Neural progenitor cell (in vitro differentiated cells): ENCODE results near the gene TRIM23. TPM values are rescaled to one million over a fixed set of nuclear protein-coding genes. Genes with fewer than 3 reads are reported as not detected.

ENCODE experiments used
- DNase-seq: peaks from one replicate; pipeline ENCODE4 v3.0.0-alpha.2; 2016; ENCODE audit warnings: low spot score
- H2AFZ ChIP-seq: fragments of 200-600 bp; sonication (generic); replicated peaks from 2 replicates; pipeline ENCODE4 v1.6.1; 2016; ENCODE audit warnings: antibody characterized with exemption
- H3F3A ChIP-seq: fragments of 200-600 bp; sonication (generic); 2 replicates; pipeline ENCODE4 v1.6.1; 2016; ENCODE audit warnings: antibody characterized with exemption, low read depth
- H3K27ac ChIP-seq: fragments of 200-600 bp; sonication (generic); 2 replicates; pipeline ENCODE4 v1.5.1; 2016; ENCODE audit warnings: mild to moderate bottlenecking
- H3K27me3 ChIP-seq: fragments of 200-600 bp; sonication (generic); 2 replicates; pipeline ENCODE4 v1.6.1; 2016; ENCODE audit warnings: mild to moderate bottlenecking, moderate library complexity
- H3K36me3 ChIP-seq: fragments of 200-600 bp; sonication (generic); 2 replicates; pipeline ENCODE4 v1.5.1; 2016
- H3K4me1 ChIP-seq: fragments of 200-600 bp; sonication (generic); 2 replicates; pipeline ENCODE4 v1.6.1; 2016; ENCODE audit warnings: mixed run types
- H3K4me2 ChIP-seq: fragments of 200-600 bp; sonication (generic); 2 replicates; pipeline ENCODE4 v1.6.1; 2016
- H3K4me3 ChIP-seq: fragments of 200-600 bp; sonication (generic); 2 replicates; pipeline ENCODE4 v1.5.1; 2016
- H3K79me2 ChIP-seq: fragments of 200-600 bp; sonication (generic); 2 replicates; pipeline ENCODE4 v1.6.1; 2016; ENCODE audit warnings: low read depth
- H3K9ac ChIP-seq: fragments of 200-600 bp; sonication (generic); 2 replicates; pipeline ENCODE4 v1.6.1; 2016
- H3K9me3 ChIP-seq: fragments of 200-600 bp; sonication (generic); 2 replicates; pipeline ENCODE4 v1.5.1; 2016; ENCODE audit warnings: low read depth
- H4K20me1 ChIP-seq: fragments of 200-600 bp; sonication (generic); 2 replicates; pipeline ENCODE4 v1.6.1; 2016; ENCODE audit warnings: low read depth
- H3K27ac Mint-ChIP-seq: 3 replicates; pipeline ENCODE4 v1.8.0; 2021; ENCODE audit warnings: mixed read lengths
- H3K27me3 Mint-ChIP-seq: 2 replicates; pipeline ENCODE4 v1.8.0; 2022; ENCODE audit warnings: low read depth, mild to moderate bottlenecking, inconsistent platforms, moderate library complexity, mixed read lengths; ENCODE audit not compliant: insufficient read depth
- H3K36me3 Mint-ChIP-seq: 3 replicates; pipeline ENCODE4 v1.8.0; 2021; ENCODE audit warnings: mixed read lengths
- H3K4me1 Mint-ChIP-seq: 3 replicates; pipeline ENCODE4 v1.8.0; 2021; ENCODE audit warnings: mixed read lengths
- H3K4me3 Mint-ChIP-seq: 3 replicates; pipeline ENCODE4 v1.8.0; 2021; ENCODE audit warnings: mild to moderate bottlenecking, moderate library complexity, mixed read lengths
- H3K9me3 Mint-ChIP-seq: 3 replicates; pipeline ENCODE4 v1.8.0; 2020; ENCODE audit warnings: mixed read lengths
- CTCF ChIP-seq: fragments of 200-600 bp; sonication (generic); IDR thresholded peaks from 2 replicates; pipeline ENCODE4 v1.5.1; 2017; ENCODE audit warnings: antibody characterized with exemption, mild to moderate bottlenecking
- EZH2 ChIP-seq: fragments of 200-600 bp; sonication (generic); IDR thresholded peaks from 2 replicates; pipeline ENCODE4 v1.6.1; 2017; ENCODE audit warnings: antibody characterized with exemption, mild to moderate bottlenecking, moderate library complexity
- EZH2phosphoT487 ChIP-seq: fragments of 200-600 bp; sonication (generic); IDR thresholded peaks from 2 replicates; pipeline ENCODE4 v1.6.1; 2017; ENCODE audit warnings: antibody characterized with exemption
- total RNA-seq: library from RNA; depleted of rRNA; stranded (reverse); fragments of >200 nt; gene quantifications from 2 replicates; pipeline ENCODE4 v1.2.3, GENCODE V29; 2015; ENCODE audit warnings: low replicate concordance

TRIM23 gene
- total RNA-seq, 1 donor from 2014 or later: 16.6 TPM

- Mint-ChIP-seq H3K4me1 (no peaks in the 10 kb centered on the region), H3K36me3 (peaks cover 4% of the 10 kb centered on the region), H3K4me3 (no peak overlapping the region), H3K9me3 (no peaks in the 10 kb centered on the region), H3K27me3 (no peaks in the 10 kb centered on the region), H3K27ac (no peak overlapping the region)
- Histone ChIP-seq H3K79me2 (no peaks in the 10 kb centered on the region), H3K4me3 (no peak overlapping the region), H3K9me3 (no peaks in the 10 kb centered on the region), H3F3A (peaks cover 8% of the 10 kb centered on the region), H3K4me2 (no peak overlapping the region), H3K4me1 (no peaks in the 10 kb centered on the region), H3K36me3 (no peaks in the 10 kb centered on the region), H3K9ac (no peak overlapping the region), H3K27me3 (no peaks in the 10 kb centered on the region), H2AFZ (no peak overlapping the region), H3K27ac (no peak overlapping the region), H4K20me1 (no peaks in the 10 kb centered on the region)
- DNase-seq: peak; percentile 49
- TF ChIP-seq EZH2phosphoT487 (no peak), CTCF (peak; percentile 54)
These were observed 39.8 kb upstream of the TRIM23 start for GRCh38 chr5:65663804-65664521.

- H3K36me3 Mint-ChIP-seq: peaks cover 2% of the 10 kb centered on the region
- Histone ChIP-seq H3K36me3 (peaks cover 6% of the 10 kb centered on the region), H3K27me3 (no peaks in the 10 kb centered on the region), H4K20me1 (no peaks in the 10 kb centered on the region), H3K79me2 (no peaks in the 10 kb centered on the region), H3K9ac (no peak overlapping the region), H3K4me3 (no peak overlapping the region), H2AFZ (no peak overlapping the region), H3K9me3 (no peaks in the 10 kb centered on the region), H3K4me2 (no peak overlapping the region), H3K27ac (no peak overlapping the region), H3K4me1 (no peaks in the 10 kb centered on the region), H3F3A (no peaks in the 10 kb centered on the region)
- no peak overlapping the region for H3K27ac Mint-ChIP-seq
- H3K9me3 Mint-ChIP-seq: no peaks in the 10 kb centered on the region
- no peaks in the 10 kb centered on the region for H3K4me1 Mint-ChIP-seq
- TF ChIP-seq EZH2phosphoT487: no peak
- no peak for TF ChIP-seq EZH2
- no peak for TF ChIP-seq CTCF
- no peak for DNase-seq
- no peak overlapping the region for H3K4me3 Mint-ChIP-seq
- H3K27me3 Mint-ChIP-seq: no peaks in the 10 kb centered on the region
These were observed 30.6 kb upstream of the TRIM23 start for GRCh38 chr5:65654713-65655112.

- no peak overlapping the region for H3K4me3 ChIP-seq
- H3K9me3 ChIP-seq: no peaks in the 10 kb centered on the region
- H2AFZ ChIP-seq: no peak overlapping the region
- H3K79me2 ChIP-seq: no peaks in the 10 kb centered on the region
- peaks cover 16% of the 10 kb centered on the region for H3K4me1 ChIP-seq
- H3K9ac ChIP-seq: no peak overlapping the region
- H3K9me3 Mint-ChIP-seq: no peaks in the 10 kb centered on the region
- DNase-seq: no peak
- peaks cover 15% of the 10 kb centered on the region for H3F3A ChIP-seq
- no peak overlapping the region for H3K27ac ChIP-seq
- no peaks in the 10 kb centered on the region for H3K27me3 ChIP-seq
- H3K36me3 Mint-ChIP-seq: no peaks in the 10 kb centered on the region
- H3K27me3 Mint-ChIP-seq: no peaks in the 10 kb centered on the region
- no peak for TF ChIP-seq EZH2phosphoT487
- TF ChIP-seq EZH2: no peak
- TF ChIP-seq CTCF: no peak
- H3K4me2 ChIP-seq: no peak overlapping the region
- no peak overlapping the region for H3K4me3 Mint-ChIP-seq
- H3K4me1 Mint-ChIP-seq: no peaks in the 10 kb centered on the region
- H4K20me1 ChIP-seq: no peaks in the 10 kb centered on the region
- H3K36me3 ChIP-seq: peaks cover 6% of the 10 kb centered on the region
- no peak overlapping the region for H3K27ac Mint-ChIP-seq
These were observed 27.0 kb upstream of the TRIM23 start for GRCh38 chr5:65651144-65651543.
